Epidermal melanocyte (primary cell): ENCODE results near the gene SMIM41.

Experiments used
- DNase-seq: peaks from one replicate; pipeline ENCODE4 v3.0.0; 2011; ENCODE audit warnings: low spot score; ENCODE audit not compliant: insufficient read length

The SMIM41 gene

GRCh38 chr12:52063082-52063924, 16.2 kb upstream of the SMIM41 start:
- DNase-seq, result no peak

- DNase-seq, result no peak
Observed at GRCh38 chr12:52063981-52064649, 15.4 kb upstream of the SMIM41 start.

GRCh38 chr12:52066346-52067080, 13.0 kb upstream of the SMIM41 start:
- DNase-seq, result no peak

- no peak for DNase-seq
Observed at GRCh38 chr12:52067081-52067374, 12.5 kb upstream of the SMIM41 start.

GRCh38 chr12:52069327-52070184, 9.9 kb upstream of the SMIM41 start, which contains the start of gene ATG101:
TSS of gene ATG101 (plus strand) at chr12:52069978. CDS start at chr12:52073651, 3,673 bp downstream.
- peak; percentile 94 for DNase-seq

- DNase-seq, result no peak
Observed at GRCh38 chr12:52070185-52070925, 9.1 kb upstream of the SMIM41 start.

- DNase-seq, result peak; percentile 75
Observed at GRCh38 chr12:52073531-52074381, 5.7 kb upstream of the SMIM41 start.

GRCh38 chr12:52074971-52075724, 4.4 kb upstream of the SMIM41 start:
- no peak for DNase-seq

GRCh38 chr12:52076811-52077210, 2.7 kb upstream of the SMIM41 start:
- DNase-seq, result no peak

- no peak for DNase-seq
Observed at GRCh38 chr12:52078276-52078675, 1.2 kb upstream of the SMIM41 start.

GRCh38 chr12:52080403-52081251, 1.1 kb downstream of the SMIM41 start:
- DNase-seq, result peak; percentile 3

GRCh38 chr12:52081263-52081733, 1.8 kb downstream of the SMIM41 start:
- DNase-seq, result peak; percentile 3

GRCh38 chr12:52082026-52082668, 2.6 kb downstream of the SMIM41 start:
- peak; percentile 16 for DNase-seq

- no peak for DNase-seq
Observed at GRCh38 chr12:52082669-52082987, 3.1 kb downstream of the SMIM41 start.

- DNase-seq, result peak; percentile 95
Observed at GRCh38 chr12:52082988-52083637, 3.6 kb downstream of the SMIM41 start.

- DNase-seq, result peak; percentile 7
Observed at GRCh38 chr12:52083638-52083996, 4.1 kb downstream of the SMIM41 start.
